ENCODE data around the gene NFASC. TPM values are rescaled to one million over a fixed set of nuclear protein-coding genes. Genes with fewer than 3 reads are reported as not detected.

NFASC gene
- total RNA-seq, 4 donors from 2014 or later = 10.3 to 18.4 (median 10.9) TPM

DNA sequence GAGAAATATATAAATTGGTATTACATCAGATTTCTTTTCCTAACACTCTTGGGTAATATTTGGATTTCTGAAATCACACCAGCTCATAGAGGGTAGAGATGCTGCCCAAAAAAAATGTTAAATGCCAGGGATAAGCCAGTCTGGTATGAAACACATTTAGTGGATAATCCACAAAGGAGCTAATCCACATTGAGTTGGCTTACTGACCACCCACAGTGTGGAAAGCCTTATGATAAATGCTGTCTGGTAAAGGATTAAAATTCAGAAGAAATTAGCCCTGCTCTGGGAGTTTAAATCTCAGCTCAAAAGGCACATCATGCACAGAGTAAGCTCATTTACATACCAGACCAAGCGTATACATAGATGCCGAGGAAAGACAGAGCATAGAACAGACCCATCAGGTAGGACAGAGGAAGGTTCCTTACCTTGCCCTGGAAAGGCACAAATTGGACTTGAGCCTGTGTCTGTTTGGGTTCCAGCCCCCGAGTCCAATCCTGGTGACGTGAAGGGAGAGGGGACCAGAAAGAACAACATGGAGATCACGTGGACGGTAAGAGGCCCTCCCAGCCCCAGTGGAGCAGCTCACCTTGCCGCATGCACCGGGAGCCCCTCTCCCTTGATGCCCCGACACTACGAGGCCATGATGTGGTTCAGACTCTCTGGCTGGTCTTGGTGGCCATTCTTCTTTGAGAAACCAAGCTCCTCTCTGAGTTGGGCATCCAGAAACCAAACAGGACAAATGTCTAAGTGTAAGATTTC lies 109.4 kb downstream of the NFASC start:
- TF ChIP-seq, protein P1, sequence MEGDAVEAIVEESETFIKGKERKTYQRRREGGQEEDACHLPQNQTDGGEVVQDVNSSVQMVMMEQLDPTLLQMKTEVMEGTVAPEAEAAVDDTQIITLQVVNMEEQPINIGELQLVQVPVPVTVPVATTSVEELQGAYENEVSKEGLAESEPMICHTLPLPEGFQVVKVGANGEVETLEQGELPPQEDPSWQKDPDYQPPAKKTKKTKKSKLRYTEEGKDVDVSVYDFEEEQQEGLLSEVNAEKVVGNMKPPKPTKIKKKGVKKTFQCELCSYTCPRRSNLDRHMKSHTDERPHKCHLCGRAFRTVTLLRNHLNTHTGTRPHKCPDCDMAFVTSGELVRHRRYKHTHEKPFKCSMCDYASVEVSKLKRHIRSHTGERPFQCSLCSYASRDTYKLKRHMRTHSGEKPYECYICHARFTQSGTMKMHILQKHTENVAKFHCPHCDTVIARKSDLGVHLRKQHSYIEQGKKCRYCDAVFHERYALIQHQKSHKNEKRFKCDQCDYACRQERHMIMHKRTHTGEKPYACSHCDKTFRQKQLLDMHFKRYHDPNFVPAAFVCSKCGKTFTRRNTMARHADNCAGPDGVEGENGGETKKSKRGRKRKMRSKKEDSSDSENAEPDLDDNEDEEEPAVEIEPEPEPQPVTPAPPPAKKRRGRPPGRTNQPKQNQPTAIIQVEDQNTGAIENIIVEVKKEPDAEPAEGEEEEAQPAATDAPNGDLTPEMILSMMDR (IDR thresholded peaks at IDR 0.05) = no peak
- no peak for DNase-seq (ENCODE audit: low spot score)
- no peak for ATAC-seq (ENCODE audit: low FRiP score)

DNA sequence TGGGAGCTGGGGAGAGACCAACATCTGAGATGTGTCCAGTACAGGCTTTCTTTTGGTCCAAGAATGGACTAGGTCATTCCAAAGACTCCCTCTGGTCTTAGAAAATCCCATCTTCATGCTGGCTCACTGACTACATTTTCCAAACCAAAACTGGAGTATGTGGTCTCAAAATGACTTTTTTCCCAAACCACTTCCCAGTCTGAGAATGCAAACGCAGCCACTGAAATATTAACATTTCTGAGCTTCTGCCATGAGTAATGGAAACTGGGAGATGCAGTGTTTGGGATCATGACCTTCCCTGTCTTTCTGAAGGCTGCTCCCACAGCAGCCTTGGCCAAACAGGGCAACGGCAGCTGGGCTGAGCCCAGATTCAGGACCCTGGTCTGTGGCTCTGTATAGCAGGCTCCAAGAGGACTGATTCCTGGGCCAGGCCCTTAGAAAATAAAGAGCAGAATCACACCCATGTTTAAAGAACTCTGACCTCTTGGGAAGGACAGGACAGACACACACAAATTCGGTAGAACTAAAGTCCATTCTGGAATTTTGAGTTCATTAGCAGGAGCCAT lies 110.3 kb downstream of the NFASC start:
- ATAC-seq (ENCODE audit: low FRiP score) (no peak), DNase-seq (ENCODE audit: low spot score) (no peak)
- TF ChIP-seq, protein P1 (IDR thresholded peaks at IDR 0.05) = no peak

DNA sequence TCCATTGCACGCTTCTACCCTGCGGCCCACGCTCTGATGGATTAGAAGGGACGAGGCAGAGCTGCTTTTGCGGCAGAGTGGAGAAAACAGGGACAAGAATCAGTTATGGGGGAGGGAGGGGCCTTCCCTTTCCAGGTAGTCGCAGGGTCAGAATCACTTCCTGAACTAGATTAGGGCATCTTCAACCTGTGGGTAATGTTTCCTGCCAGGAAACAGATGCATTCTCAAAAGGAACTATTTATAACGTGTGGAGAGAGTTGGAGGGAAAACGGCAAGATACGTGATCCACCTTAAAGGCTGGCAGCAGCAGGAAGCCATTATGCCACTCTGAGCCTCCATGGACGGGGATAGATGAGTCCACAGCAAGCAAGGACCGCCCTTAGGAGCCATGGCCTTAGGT lies 112.5 kb downstream of the NFASC start:
- TF ChIP-seq, protein P1 (IDR thresholded peaks at IDR 0.05) = no peak
- no peak for ATAC-seq (ENCODE audit: low FRiP score)

DNA sequence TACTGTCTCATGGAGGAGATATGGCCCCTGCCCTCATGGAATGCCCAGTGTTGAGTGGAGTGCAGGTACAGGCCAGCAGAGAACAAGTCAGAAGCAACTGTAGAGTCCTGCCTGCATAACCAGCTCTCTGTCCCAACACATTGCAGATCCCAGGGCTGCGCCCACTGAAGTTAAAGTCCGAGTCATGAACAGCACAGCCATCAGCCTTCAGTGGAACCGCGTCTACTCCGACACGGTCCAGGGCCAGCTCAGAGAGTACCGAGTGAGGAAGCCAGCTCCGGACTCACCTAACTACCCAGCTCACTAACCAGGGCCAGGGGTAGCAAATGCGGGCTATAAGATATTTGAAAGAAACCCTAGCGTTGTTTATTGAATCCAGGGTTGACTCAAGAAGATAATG lies 113.2 kb downstream of the NFASC start:
- no peak for ATAC-seq (ENCODE audit: low FRiP score)

More for the DNA sequence above, 112.5 kb downstream of the NFASC start:
- no peak for DNase-seq (ENCODE audit: low spot score)

DNA sequence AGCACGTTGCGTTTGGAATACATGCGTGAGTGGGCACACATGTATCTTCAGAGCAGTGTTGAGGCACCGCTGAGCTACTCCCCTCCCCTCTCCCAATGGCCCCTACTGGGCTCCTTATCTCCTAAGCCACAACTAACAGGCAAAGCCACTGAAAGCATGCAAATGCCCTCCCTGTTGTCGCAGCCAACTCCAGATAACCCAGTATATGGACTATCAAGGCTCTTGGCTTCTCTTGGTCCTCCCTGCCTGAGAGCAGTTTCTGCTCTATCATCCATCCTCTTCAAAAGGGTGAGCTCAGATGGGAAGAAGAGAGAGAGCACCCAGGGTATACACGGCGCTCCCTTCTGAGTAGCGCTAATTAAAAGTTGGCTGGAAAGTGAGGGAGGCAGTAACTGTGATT lies 113.8 kb downstream of the NFASC start:
- TF ChIP-seq, protein P1 (IDR thresholded peaks at IDR 0.05) = no peak
- no peak for DNase-seq (ENCODE audit: low spot score)
- no peak for ATAC-seq (ENCODE audit: low FRiP score)

More for the DNA sequence above, 113.2 kb downstream of the NFASC start:
- TF ChIP-seq, protein P1 (IDR thresholded peaks at IDR 0.05) = no peak
- DNase-seq (ENCODE audit: low spot score) = no peak

DNA sequence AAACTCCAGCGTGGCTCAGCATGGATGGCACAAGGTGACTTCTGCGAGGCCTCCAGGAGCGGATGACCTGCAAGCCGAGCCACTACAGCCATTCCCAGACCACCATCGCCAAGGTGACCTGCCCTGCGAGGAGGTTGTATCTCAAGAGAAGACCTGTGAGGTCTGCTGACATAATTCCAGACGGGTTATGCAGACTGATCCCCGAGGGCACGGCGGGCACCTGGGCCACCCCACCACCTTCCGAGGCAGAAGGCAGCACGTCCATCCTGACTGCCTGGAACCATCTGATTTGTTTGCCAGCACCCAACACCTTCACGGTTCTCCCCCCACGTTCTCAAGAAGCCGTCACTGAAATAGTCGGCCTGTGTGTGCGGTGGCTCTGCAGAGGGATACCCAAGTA lies 115.5 kb downstream of the NFASC start:
- TF ChIP-seq, protein P1 (IDR thresholded peaks at IDR 0.05) = no peak
- ATAC-seq (ENCODE audit: low FRiP score) (no peak), DNase-seq (ENCODE audit: low spot score) (no peak)

DNA sequence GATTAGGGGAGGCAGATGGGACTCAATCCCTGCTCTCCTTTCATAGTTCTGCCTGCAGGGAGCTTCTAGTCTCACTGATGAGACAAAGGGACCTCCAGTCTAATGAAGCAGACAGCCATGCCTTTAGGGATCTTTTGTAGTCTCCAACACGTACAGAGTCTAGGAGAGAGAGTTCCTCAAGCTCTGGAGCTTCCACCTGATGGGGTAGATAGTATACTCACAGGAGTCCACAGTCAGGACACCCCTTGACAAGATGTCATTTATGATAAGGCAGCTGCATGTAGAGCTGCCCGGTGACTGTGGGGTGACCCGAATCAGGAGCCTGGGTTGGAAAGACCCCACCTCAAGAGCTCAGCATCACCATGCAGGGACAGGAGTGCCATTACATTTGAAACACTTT lies 117.0 kb downstream of the NFASC start:
- ATAC-seq (ENCODE audit: low FRiP score) (no peak), DNase-seq (ENCODE audit: low spot score) (no peak)
- TF ChIP-seq, protein P1 (IDR thresholded peaks at IDR 0.05) = no peak
